WI38 (cell line): ENCODE results near the gene MYO1H.

Experiments
- H3K4me3 ChIP-seq: 2 replicates; pipeline ENCODE4 v1.5.1; 2011; ENCODE audit warnings: low read depth, mild to moderate bottlenecking, control low read depth, low read length
- TF ChIP-seq, protein P1 (sequence below): IDR thresholded peaks from 2 replicates; pipeline ENCODE4 v1.5.1; 2012; ENCODE audit warnings: low read depth, mild to moderate bottlenecking, control low read depth, low read length

The MYO1H gene

DNA sequence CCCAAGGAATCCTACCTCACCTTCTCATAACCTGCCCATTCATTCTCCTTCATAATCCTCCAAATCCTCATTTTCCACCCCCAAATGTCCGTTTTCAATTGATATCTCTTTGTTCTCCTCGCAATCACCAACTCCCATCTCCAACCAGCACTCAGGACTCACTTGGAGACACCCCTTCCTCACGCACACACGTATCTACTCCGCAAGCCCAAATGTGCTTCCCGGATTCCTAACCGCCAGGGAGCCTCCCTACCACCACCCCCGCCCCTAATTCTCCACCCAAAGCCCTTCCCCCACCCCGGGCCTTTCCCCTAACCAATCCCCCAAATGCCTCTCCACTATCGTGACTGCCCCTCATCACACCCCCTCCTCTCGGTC lies 129.1 kb downstream of the MYO1H start:
- TF ChIP-seq, protein P1, sequence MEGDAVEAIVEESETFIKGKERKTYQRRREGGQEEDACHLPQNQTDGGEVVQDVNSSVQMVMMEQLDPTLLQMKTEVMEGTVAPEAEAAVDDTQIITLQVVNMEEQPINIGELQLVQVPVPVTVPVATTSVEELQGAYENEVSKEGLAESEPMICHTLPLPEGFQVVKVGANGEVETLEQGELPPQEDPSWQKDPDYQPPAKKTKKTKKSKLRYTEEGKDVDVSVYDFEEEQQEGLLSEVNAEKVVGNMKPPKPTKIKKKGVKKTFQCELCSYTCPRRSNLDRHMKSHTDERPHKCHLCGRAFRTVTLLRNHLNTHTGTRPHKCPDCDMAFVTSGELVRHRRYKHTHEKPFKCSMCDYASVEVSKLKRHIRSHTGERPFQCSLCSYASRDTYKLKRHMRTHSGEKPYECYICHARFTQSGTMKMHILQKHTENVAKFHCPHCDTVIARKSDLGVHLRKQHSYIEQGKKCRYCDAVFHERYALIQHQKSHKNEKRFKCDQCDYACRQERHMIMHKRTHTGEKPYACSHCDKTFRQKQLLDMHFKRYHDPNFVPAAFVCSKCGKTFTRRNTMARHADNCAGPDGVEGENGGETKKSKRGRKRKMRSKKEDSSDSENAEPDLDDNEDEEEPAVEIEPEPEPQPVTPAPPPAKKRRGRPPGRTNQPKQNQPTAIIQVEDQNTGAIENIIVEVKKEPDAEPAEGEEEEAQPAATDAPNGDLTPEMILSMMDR, result no peak

DNA sequence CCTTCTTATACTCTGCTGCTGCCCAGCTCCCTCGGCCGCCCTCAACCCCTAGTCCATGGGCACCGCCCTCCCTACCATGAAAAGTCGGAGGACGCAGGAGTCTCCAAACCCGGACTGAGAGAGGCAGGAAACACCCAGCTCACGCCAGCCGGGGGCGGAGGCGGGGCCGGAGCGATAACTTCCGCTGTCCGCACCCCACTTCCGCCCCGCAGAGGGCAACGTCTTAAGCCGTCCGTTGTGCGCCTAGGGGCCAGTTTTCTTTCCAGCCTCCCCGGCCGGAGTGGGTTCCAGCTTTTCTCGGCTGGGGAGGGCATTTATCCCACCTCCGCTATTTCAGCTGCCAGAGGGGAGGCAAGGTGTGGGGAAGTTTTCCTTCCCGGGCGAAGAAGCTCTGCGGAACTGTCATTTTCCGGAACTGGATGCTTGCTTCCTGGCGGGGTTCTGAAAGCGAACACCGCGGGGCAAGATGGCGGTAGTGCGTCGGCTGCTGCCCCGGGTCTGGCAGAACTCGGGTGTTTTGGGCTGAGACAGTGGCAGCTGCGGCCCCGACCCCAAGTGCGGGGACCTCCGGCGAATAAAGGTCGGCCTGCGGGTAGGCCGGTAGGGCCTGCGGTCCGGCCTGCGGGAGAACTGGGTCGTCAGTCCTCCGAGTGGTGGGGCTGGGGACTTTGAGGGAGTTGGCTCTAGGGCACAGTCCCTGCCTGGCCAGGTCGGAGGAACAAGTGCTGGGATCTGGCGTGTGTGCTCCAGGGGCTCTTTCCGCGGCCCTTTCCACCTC lies 129.7 kb downstream of the MYO1H start, which contains the start of the genes KCTD10 and UBE3B:
Gene KCTD10 (minus strand): TSS at position 116 of the 778 bp plus-strand sequence. CDS start 38 bp downstream, at position 78.
Gene UBE3B (plus strand): TSS at position 450 of the 778 bp plus-strand sequence. CDS start 5,918 bp downstream, outside the sequence.
- TF ChIP-seq, protein P1, result no peak

More for the DNA sequence above, 129.1 kb downstream of the MYO1H start:
- H3K4me3 ChIP-seq, result peak overlapping the region; percentile 99

DNA sequence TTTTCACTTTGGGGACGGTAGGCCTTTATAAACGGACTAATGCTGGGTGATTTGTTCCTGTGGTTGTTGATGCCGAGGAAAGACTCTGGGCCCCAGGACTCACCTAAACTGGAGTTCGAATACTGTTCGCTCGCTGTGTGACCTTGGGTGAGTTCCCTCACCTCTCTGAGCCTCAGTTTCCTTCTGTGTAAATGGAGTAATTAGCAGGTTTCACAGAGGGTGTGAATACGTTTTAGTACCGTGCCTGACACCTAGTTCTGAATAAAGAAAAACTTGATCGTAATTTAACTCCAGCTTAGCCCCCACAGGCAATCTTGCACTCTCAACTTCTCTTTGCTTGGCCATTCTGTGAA lies 130.2 kb downstream of the MYO1H start:
- peak overlapping the region; percentile 99 for H3K4me3 ChIP-seq
- TF ChIP-seq, protein P1, result no peak

More for the DNA sequence above, 129.7 kb downstream of the MYO1H start, which contains the start of the genes KCTD10 and UBE3B:
- H3K4me3 ChIP-seq, result peak within 1 kb of the TSS; percentile 99

DNA sequence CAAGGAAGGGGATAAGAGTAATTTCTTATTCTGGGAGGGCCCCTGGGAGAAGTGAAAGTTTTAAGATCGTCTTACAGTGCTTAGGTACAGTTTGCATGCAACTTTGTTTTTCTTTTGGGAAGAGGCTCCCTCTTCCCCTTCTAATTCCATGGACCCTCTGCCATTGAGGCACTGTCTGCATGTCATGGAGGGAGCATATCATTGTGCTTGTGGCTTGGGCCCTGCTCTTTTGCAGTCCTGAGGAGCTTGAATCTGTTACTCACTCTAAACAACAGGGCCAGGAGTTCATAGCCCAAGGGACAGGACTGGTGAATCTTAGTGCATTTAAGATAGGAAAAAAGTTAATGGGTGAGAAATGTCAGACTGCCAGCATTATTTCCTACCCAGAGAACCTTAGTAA lies 132.1 kb downstream of the MYO1H start:
- H3K4me3 ChIP-seq, result no peak overlapping the region
- TF ChIP-seq, protein P1, result no peak

DNA sequence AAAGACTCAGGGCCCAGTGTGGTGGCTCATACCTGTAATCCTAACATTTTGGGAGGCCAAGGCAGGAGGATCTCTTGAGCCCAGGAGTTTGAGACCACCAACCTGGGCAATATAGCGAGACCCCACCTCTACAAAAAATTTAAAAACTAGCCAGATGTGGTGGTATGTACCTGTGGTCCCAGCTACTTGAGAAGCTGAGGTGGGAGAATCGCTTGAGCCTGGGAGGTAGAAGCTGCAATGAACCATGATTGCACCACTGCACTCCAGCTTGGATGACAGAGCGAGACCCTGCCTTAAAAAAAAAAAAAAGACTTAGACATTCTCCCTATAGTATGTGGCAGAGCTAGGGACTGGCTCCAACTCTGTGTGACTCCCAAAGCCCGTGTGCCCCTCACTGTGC lies 132.7 kb downstream of the MYO1H start:
- H3K4me3 ChIP-seq, result no peak overlapping the region
- TF ChIP-seq, protein P1, result no peak

DNA sequence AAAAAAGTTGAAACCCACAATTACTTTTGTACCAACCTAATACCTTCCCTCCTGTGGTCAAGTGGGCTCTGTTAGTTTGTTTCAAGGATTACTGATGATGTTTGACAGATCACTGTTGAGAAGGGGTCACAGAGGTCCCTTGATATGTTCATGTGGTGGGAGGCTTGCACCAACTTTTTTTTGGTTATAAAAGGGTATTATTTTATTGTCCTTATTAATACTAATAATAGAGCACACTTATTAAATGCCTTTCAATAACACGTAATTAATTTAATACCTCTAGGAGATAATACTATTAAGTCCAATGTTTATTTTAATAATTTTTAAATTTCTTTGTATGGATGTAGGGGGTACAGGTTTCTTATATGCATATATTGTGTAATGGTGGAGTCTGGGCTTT lies 134.2 kb downstream of the MYO1H start:
- TF ChIP-seq, protein P1, result no peak

DNA sequence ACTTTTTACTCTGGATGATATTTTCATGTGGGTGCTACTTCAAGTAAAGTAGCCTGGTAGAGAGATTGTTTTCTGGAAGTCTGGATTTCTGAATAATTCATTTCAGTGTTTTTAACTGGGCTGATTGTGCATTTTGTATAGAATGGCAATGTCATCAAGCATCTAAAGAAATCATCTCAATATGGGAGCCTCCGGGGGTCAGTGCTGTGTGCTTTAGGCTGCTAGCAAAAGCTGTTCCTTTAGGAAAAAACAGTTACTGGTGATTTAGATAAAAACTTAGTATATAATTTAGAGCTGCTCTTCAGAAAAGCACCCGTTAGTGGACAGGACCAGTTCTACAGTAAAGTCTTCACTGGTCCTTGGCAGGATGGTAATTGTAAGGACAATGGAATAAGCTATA lies 134.8 kb downstream of the MYO1H start:
- TF ChIP-seq, protein P1, result no peak
- no peak overlapping the region for H3K4me3 ChIP-seq

More for the DNA sequence above, 134.2 kb downstream of the MYO1H start:
- H3K4me3 ChIP-seq, result no peak overlapping the region
